Right cardiac atrium (tissue), 5 donors: Measurements from ENCODE around the gene TSC22D1. TPM values are rescaled to one million over a fixed set of nuclear protein-coding genes. Genes with fewer than 3 reads are reported as not detected.

Experiments
- ATAC-seq, 2 donors: fragments of 200-7000 bp; cut with Tn5 transposase; one replicate each; pipeline versions ENCODE4 v1.8.0 to v1.9.1; 2020; ENCODE audit warnings: moderate library complexity in 2 of 2, mild to moderate bottlenecking in 1 of 2
- DNase-seq, 3 donors: peaks; one replicate each; pipeline ENCODE4 v3.0.0-alpha.2; 2020
- H3K27ac ChIP-seq: one replicate; pipeline ENCODE4 v1.5.1; 2013; ENCODE audit warnings: mild to moderate bottlenecking, low read length, control low read depth, moderate library complexity
- H3K27me3 ChIP-seq: one replicate; pipeline ENCODE4 v1.6.1; 2013; ENCODE audit not compliant: control insufficient read depth, insufficient read depth
- H3K4me1 ChIP-seq: one replicate; pipeline ENCODE4 v1.6.1; 2013; ENCODE audit warnings: low read length; ENCODE audit not compliant: control insufficient read depth, insufficient read depth
- H3K4me3 ChIP-seq: one replicate; pipeline ENCODE4 v1.5.1; 2013; ENCODE audit warnings: low read length, control low read depth
- H3K9me3 ChIP-seq: one replicate; pipeline ENCODE4 v1.6.1; 2013; ENCODE audit warnings: low read length; ENCODE audit not compliant: control insufficient read depth
- WGBS: extraction: QIAGEN DNeasy Blood & Tissue Kit; methylation state at CpG from one replicate; pipeline ENCODE4 v1.1.7; 2013; 5-methylcytosine and 5-hydroxymethylcytosine counted together
- intact Hi-C, 4 donors: fragments of 100-400 bp; cut with DNase I; formaldehyde crosslinking; loops; one replicate each; pipeline versions ENCODE4 v1.11.0 to v1.14.0; 2022 to 2023
- polyA plus RNA-seq: library from polyadenylated mRNA; stranded (reverse); fragments of 200-250 nt; gene quantifications from one replicate; pipeline ENCODE4 v1.2.3, GENCODE V29; 2013
- total RNA-seq, 4 donors: library from RNA; stranded (reverse); fragmentation: NEBNext Ultra II Directional; extraction: Animal tissue kit (Norgen Biotek cat#: 25700); gene quantifications; one replicate each; pipeline ENCODE4 v1.2.1, GENCODE V29; 2021
- donor health status: healthy with polysubstance abuse.
- donor health status: DM: no; HTN: yes; CAD: no.
- donor health status: DM: no; HTN: no; CAD: no.
- donor health status: DM: no; HTN: yes; CAD: no; lungs with severe emphysema.
- donor health status: DM: yes; HTN: yes; CAD: no.

TSC22D1 gene
- total and polyA plus RNA-seq, 5 donors, result 90.8 to 163 (median 133) TPM

DNA sequence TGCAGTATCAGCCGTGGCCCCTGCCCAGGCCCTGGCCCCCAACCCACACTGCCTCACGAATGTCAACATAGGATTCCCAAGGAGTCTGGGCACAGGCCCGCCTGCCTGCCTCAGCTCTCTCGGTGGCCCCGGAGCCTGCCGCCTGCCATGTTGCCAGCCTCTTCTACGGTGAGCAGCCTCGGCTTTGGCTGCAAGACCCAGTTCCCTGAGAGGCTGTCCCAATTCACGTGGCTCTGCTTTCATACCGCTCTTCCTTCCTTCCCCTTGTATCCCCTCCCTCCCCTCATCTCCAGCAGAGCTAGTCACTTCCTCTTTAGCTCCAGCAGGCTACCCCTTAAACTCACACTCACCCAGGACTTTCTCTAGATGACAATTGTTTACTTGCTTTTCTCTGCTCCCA, 159.8 kb downstream of the TSC22D1 start:
- no peak for DNase-seq
- no peaks in the 10 kb centered on the region for H3K4me1 ChIP-seq
- intact Hi-C loops, result no loop called here
- no peak overlapping the region for H3K4me3 ChIP-seq
- WGBS, result 75% methylated on average over 10 of the region's 10 CpGs
- ATAC-seq, result peak in 1 of 2 donors; percentile 17
- no peak overlapping the region for H3K27ac ChIP-seq
- H3K9me3 ChIP-seq, result no peaks in the 10 kb centered on the region
- H3K27me3 ChIP-seq, result no peaks in the 10 kb centered on the region

DNA sequence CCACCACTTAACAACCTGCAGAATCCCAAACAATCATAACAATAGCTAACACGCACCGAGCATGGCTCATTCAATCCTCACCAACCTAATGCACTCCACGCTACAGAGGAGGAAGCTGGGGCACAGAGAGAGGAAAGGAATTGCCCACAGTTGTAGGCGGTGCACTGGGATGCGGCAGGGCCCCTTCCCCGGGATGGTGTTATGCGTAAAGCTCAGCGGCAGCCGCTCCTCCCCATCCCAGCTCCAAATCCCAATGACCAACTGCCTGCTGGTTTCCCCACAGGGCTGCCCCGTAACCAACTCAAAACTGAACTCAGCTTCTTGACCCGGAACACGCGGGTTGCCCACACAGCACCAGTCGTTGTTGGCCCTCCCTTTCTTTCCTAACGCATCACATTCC, 160.3 kb downstream of the TSC22D1 start:
- no peaks in the 10 kb centered on the region for H3K27me3 ChIP-seq
- no peak overlapping the region for H3K27ac ChIP-seq
- 82% methylated on average over 15 of the region's 15 CpGs for WGBS
- no peak for DNase-seq
- no peak overlapping the region for H3K4me3 ChIP-seq
- no peak for ATAC-seq
- intact Hi-C loops, result no loop called here
- no peaks in the 10 kb centered on the region for H3K4me1 ChIP-seq
- no peaks in the 10 kb centered on the region for H3K9me3 ChIP-seq

- H3K27ac ChIP-seq, result no peak overlapping the region
- H3K4me1 ChIP-seq, result no peaks in the 10 kb centered on the region
- WGBS, result 95% methylated on average over 26 of the region's 26 CpGs
- intact Hi-C loops, result no loop called here
- no peaks in the 10 kb centered on the region for H3K27me3 ChIP-seq
- H3K9me3 ChIP-seq, result no peaks in the 10 kb centered on the region
- H3K4me3 ChIP-seq, result no peak overlapping the region
- DNase-seq (no peak), ATAC-seq (no peak)
Observed at GRCh38 chr13:44414716-44415115, 161.4 kb downstream of the TSC22D1 start.

GRCh38 chr13:44413095-44413494, 163.0 kb downstream of the TSC22D1 start:
- H3K9me3 ChIP-seq, result no peaks in the 10 kb centered on the region
- whole genome bisulfite sequencing, result 91% methylated on average over 13 of the region's 13 CpGs
- ATAC-seq (no peak), DNase-seq (no peak)
- intact Hi-C loops, result no loop called here
- no peak overlapping the region for H3K27ac ChIP-seq
- no peaks in the 10 kb centered on the region for H3K4me1 ChIP-seq
- H3K4me3 ChIP-seq, result no peak overlapping the region
- no peaks in the 10 kb centered on the region for H3K27me3 ChIP-seq

DNA sequence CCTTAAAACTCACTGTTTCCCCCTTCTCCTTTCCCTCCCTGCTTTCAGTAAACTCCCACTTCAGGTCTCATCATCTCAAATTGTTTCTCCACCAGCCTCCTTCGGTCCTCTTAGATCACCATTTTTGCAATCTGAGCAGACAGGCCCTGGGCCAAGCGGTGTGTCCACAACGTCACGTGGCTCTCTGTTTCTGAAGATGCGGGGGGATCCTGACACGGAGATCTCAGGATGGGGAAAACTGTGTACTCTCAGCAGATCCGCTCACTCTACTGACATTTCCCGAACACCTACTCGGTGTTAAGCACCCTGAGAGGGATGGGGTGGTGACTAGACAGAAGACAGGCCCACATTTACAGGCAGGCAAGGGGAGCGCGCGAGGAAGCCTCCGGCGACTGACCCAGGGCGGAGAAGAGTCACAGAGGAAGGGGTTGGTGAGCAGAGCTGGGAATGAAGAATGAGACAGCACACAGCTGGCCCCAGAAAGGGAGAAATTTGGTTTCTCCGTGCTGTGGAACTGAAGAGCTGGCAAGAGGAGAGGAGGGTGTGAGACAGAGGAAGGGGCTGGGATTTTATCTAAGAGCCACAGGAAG, 163.7 kb downstream of the TSC22D1 start:
- no peaks in the 10 kb centered on the region for H3K4me1 ChIP-seq
- WGBS, result 53% methylated on average over 16 of the region's 16 CpGs
- peak in 1 of 2 donors; percentile 41 for ATAC-seq
- H3K27me3 ChIP-seq, result no peaks in the 10 kb centered on the region
- intact Hi-C loops, result no loop called here
- H3K9me3 ChIP-seq, result no peaks in the 10 kb centered on the region
- H3K27ac ChIP-seq, result no peak overlapping the region
- no peak overlapping the region for H3K4me3 ChIP-seq
- DNase-seq, result no peak

DNA sequence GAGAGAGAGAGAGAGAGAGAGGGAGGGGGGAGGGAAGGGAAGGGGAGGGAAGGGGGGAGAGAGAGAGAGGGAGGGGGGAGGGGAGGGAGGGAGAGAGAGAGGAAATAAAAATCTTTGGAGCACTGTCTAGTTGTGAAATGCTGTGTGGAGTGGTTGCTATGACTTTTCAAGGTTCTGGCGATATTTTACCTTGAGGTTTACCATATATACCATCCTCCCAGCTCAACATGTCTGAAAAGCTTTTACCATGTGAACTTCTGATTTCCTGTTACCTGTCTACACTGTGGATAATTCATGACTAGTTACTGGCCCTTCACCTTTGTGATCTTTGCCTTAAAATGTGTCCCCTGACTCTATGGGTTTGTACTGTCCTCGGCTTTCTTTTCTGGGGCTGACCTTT, 164.3 kb downstream of the TSC22D1 start:
- 89% methylated on average over 2 of the region's 2 CpGs for WGBS
- no peaks in the 10 kb centered on the region for H3K4me1 ChIP-seq
- no peak overlapping the region for H3K27ac ChIP-seq
- DNase-seq (no peak), ATAC-seq (no peak)
- H3K4me3 ChIP-seq, result no peak overlapping the region
- no peaks in the 10 kb centered on the region for H3K27me3 ChIP-seq
- intact Hi-C loops, result no loop called here
- no peaks in the 10 kb centered on the region for H3K9me3 ChIP-seq

DNA sequence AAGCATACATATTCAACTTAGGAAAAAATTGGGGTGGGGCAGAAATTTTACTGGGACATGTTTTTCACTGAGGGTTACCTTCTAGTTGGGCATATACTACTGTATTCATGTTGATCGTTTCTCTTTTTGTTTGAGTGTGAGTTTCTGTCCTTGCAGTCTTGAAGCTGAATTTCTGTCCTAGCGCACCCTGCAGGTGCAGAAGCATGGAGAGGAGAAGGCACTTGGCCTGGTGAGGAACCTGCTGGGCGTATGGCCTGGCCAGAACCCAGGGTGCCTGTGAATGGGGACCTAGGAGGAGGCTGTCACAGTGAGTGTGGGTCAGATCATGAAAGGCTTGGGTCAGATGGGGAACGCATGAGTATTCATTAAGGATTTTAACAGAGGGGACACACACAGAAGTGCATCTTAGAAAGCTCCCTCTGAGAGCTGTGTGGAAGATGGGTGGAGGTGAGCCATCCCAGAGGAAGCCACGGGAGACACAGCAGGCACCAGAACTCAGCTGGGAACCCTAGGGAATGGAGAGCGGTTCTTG, 165.7 kb downstream of the TSC22D1 start:
- WGBS, result 87% methylated on average over 6 of the region's 6 CpGs
- intact Hi-C loops, result no loop called here
- no peak overlapping the region for H3K27ac ChIP-seq
- no peak for ATAC-seq
- H3K4me3 ChIP-seq, result no peak overlapping the region
- H3K4me1 ChIP-seq, result no peaks in the 10 kb centered on the region
- no peaks in the 10 kb centered on the region for H3K27me3 ChIP-seq
- H3K9me3 ChIP-seq, result no peaks in the 10 kb centered on the region
- DNase-seq, result no peak

DNA sequence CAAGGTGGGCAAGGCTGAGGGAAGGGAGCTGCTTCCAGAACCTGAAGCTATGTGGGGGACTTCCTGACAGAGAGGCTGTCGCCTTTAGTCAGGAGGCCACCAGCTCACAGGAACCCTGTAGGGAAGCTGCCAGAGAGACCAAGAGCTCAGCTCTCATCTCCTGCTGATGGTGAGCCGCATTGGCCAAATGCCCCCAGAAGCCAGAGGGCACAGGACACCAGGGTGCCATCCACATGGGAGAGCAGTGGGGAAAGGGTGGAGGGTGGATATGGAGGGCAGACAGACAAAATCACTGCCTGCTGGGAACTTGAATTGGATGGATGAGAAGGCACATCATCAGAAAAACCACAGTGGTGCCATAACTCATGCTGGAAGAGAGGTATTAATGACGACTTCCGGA, 166.5 kb downstream of the TSC22D1 start:
- no peaks in the 10 kb centered on the region for H3K27me3 ChIP-seq
- no peaks in the 10 kb centered on the region for H3K4me1 ChIP-seq
- intact Hi-C loops, result no loop called here
- ATAC-seq (no peak), DNase-seq (no peak)
- H3K4me3 ChIP-seq, result no peak overlapping the region
- no peak overlapping the region for H3K27ac ChIP-seq
- WGBS, result 84% methylated on average over 4 of the region's 4 CpGs
- H3K9me3 ChIP-seq, result no peaks in the 10 kb centered on the region

DNA sequence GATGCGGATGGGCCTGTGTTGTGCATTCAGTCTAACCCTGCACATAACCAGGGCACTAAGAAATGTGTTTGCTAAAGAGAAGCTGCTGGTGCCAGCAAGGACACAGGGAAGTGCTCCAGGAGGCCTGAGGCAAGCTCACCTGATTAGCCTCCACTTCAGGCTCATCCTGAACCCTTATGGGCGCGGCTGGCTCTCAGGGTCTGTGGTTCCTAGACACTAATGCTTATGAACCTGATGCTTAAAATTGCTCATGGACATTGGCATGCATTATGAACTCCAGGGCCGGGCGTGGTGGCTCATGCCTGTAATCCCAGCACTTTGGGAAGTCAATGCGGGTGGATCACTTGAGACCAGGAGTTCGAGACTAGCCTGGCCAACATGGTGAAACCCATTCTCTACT, 168.2 kb downstream of the TSC22D1 start:
- Histone ChIP-seq H3K27ac (no peak overlapping the region), H3K9me3 (no peaks in the 10 kb centered on the region), H3K27me3 (no peaks in the 10 kb centered on the region), H3K4me1 (peaks cover 4% of the 10 kb centered on the region), H3K4me3 (no peak overlapping the region)
- intact Hi-C loops, result no loop called here
- ATAC-seq, result no peak
- DNase-seq, result no peak
- 98% methylated on average over 7 of the region's 7 CpGs for WGBS

DNA sequence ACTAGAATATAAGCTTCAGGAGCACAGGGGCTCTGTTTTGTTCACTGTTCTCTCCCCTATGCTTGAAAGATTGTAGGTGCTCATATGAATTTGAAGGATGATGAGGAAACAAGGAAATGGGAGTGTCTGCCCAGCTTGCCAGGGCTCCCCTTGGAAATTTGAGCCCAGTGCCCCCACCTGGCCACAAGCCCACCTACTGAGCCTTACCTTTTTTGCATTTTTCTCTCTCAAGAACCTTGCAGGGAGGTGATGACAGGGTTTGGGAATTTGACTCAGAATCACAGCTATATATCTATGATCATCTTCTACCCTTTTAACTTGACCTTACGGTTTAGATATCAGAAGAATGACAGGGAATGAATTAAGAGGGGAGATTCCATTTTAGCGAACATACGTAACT, 168.8 kb downstream of the TSC22D1 start:
- intact Hi-C loops, result no loop called here
- no peak for ATAC-seq
- Histone ChIP-seq H3K9me3 (no peaks in the 10 kb centered on the region), H3K27ac (no peak overlapping the region), H3K27me3 (no peaks in the 10 kb centered on the region), H3K4me3 (no peak overlapping the region), H3K4me1 (peaks cover 4% of the 10 kb centered on the region)
- DNase-seq, result no peak
- 91% methylated on average over 3 of the region's 3 CpGs for WGBS

- intact Hi-C loops, result no loop called here
- Histone ChIP-seq H3K27ac (no peak overlapping the region), H3K27me3 (no peaks in the 10 kb centered on the region), H3K4me3 (no peak overlapping the region), H3K9me3 (no peaks in the 10 kb centered on the region), H3K4me1 (peaks cover 4% of the 10 kb centered on the region)
- no peak for ATAC-seq
- WGBS, result 72% methylated on average over 5 of the region's 5 CpGs
- DNase-seq, result no peak
Observed at GRCh38 chr13:44406617-44407016, 169.5 kb downstream of the TSC22D1 start.
